GM21423 (cell line): ENCODE results near the gene ADGRD1.

Source experiments
- ATAC-seq: cut with Tn5 transposase; IDR thresholded peaks from one replicate; pipeline ENCODE4 v1.9.1; 2021; ENCODE audit warnings: mild to moderate bottlenecking, moderate library complexity; ENCODE audit not compliant: unreplicated experiment

ADGRD1 gene

GRCh38 chr12:131142891-131143657, 189.4 kb downstream of the ADGRD1 start:
- ATAC-seq, result no peak

GRCh38 chr12:131146173-131146675, 192.5 kb downstream of the ADGRD1 start:
- ATAC-seq, result no peak

GRCh38 chr12:131147293-131147692, 193.6 kb downstream of the ADGRD1 start:
- ATAC-seq, result no peak

- ATAC-seq, result no peak
Measured at GRCh38 chr12:131147894-131148293, 194.2 kb downstream of the ADGRD1 start.

- no peak for ATAC-seq
Measured at GRCh38 chr12:131151558-131152345, 198.0 kb downstream of the ADGRD1 start.

- no peak for ATAC-seq
Measured at GRCh38 chr12:131152587-131152986, 198.9 kb downstream of the ADGRD1 start.

GRCh38 chr12:131153016-131153415, 199.3 kb downstream of the ADGRD1 start:
- no peak for ATAC-seq

GRCh38 chr12:131153956-131154355, 200.2 kb downstream of the ADGRD1 start:
- ATAC-seq, result no peak

- no peak for ATAC-seq
Measured at GRCh38 chr12:131155131-131155530, 201.4 kb downstream of the ADGRD1 start.

- ATAC-seq, result no peak
Measured at GRCh38 chr12:131157743-131158142, 204.0 kb downstream of the ADGRD1 start.

- no peak for ATAC-seq
Measured at GRCh38 chr12:131159660-131160059, 206.0 kb downstream of the ADGRD1 start.

- no peak for ATAC-seq
Measured at GRCh38 chr12:131162113-131162512, 208.4 kb downstream of the ADGRD1 start.

GRCh38 chr12:131163189-131163738, 209.6 kb downstream of the ADGRD1 start:
- ATAC-seq, result no peak

GRCh38 chr12:131164096-131164872, 210.6 kb downstream of the ADGRD1 start:
- ATAC-seq, result no peak

GRCh38 chr12:131166717-131167116, 213.0 kb downstream of the ADGRD1 start:
- no peak for ATAC-seq

GRCh38 chr12:131167334-131167733, 213.6 kb downstream of the ADGRD1 start:
- ATAC-seq, result no peak

GRCh38 chr12:131171029-131171428, 217.3 kb downstream of the ADGRD1 start:
- ATAC-seq, result no peak

- no peak for ATAC-seq
Measured at GRCh38 chr12:131174901-131175300, 221.2 kb downstream of the ADGRD1 start.

GRCh38 chr12:131176266-131176665, 222.6 kb downstream of the ADGRD1 start:
- ATAC-seq, result no peak

- no peak for ATAC-seq
Measured at GRCh38 chr12:131176926-131177325, 223.2 kb downstream of the ADGRD1 start.

- ATAC-seq, result no peak
Measured at GRCh38 chr12:131177599-131177998, 223.9 kb downstream of the ADGRD1 start.
